ENCODE results near the gene PCDHGB4. TPM values are rescaled to one million over a fixed set of nuclear protein-coding genes. Genes with fewer than 3 reads are reported as not detected.

The PCDHGB4 gene
- total RNA-seq, 1 donor: 23.0 TPM

GRCh38 chr5:141412854-141413539 is 25.5 kb downstream of the PCDHGB4 start, which contains the start of gene PCDHGA10:
Gene PCDHGA10 (plus strand): TSS chr5:141412987. CDS start chr5:141413176, 189 bp downstream.

GRCh38 chr5:141417494-141418172 is 30.1 kb downstream of the PCDHGB4 start, which contains the start of gene PCDHGB7:
Gene PCDHGB7 (plus strand): TSS chr5:141417677. CDS start chr5:141417860, 183 bp downstream.

GRCh38 chr5:141420855-141421488 is 33.5 kb downstream of the PCDHGB4 start, which contains the start of gene PCDHGA11:
Gene PCDHGA11 (plus strand): TSS chr5:141421051. CDS start chr5:141421228, 177 bp downstream.

GRCh38 chr5:141430332-141431113 is 43.0 kb downstream of the PCDHGB4 start, which contains the start of gene PCDHGA12:
Gene PCDHGA12 (plus strand): TSS chr5:141430507. CDS start chr5:141430760, 253 bp downstream.

Other genes with a start within 250 kb of the PCDHGB4 start
- gene PCDHB6, start 237.6 kb upstream of the PCDHGB4 start, total RNA-seq: 0.49 and 0.73 TPM in 2 replicates
- 1.1 and 2.1 TPM in 2 replicates for gene PCDHB7, start 215.1 kb upstream of the PCDHGB4 start, total RNA-seq
- 1.2 and 1.5 TPM in 2 replicates for gene PCDHB8, start 209.9 kb upstream of the PCDHGB4 start, total RNA-seq
- 0.81 and 1.8 TPM in 2 replicates for gene PCDHB16, start 205.3 kb upstream of the PCDHGB4 start, total RNA-seq
- 0.97 and 2.2 TPM in 2 replicates for gene PCDHB9, start 200.5 kb upstream of the PCDHGB4 start, total RNA-seq
- 0.81 and 0.97 TPM in 2 replicates for gene PCDHB10, start 195.3 kb upstream of the PCDHGB4 start, total RNA-seq
- gene PCDHB11, start 188.1 kb upstream of the PCDHGB4 start, total RNA-seq: 0.73 and 0.81 TPM in 2 replicates
- 0.32 and 0.97 TPM in 2 replicates for gene PCDHB12, start 179.0 kb upstream of the PCDHGB4 start, total RNA-seq
- gene PCDHB13, start 173.8 kb upstream of the PCDHGB4 start, total RNA-seq: 1.2 and 1.3 TPM in 2 replicates
- 0.61 and 1.3 TPM in 2 replicates for gene PCDHB14, start 164.4 kb upstream of the PCDHGB4 start, total RNA-seq
- gene PCDHB15, start 142.3 kb upstream of the PCDHGB4 start, total RNA-seq: 0.24 and 0.32 TPM in 2 replicates
- gene SLC25A2, start 83.6 kb upstream of the PCDHGB4 start, total RNA-seq: 1.3 and 1.9 TPM in 2 replicates
- 66.9 and 68.6 TPM in 2 replicates for gene TAF7, start 66.9 kb upstream of the PCDHGB4 start, total RNA-seq
- 1.1 and 1.6 TPM in 2 replicates for gene PCDHGA1, start 57.2 kb upstream of the PCDHGB4 start, total RNA-seq
- 4.2 and 6.0 TPM in 2 replicates for gene PCDHGA2, start 48.9 kb upstream of the PCDHGB4 start, total RNA-seq
- gene PCDHGA3, start 43.9 kb upstream of the PCDHGB4 start, total RNA-seq: 4.9 and 5.7 TPM in 2 replicates
- gene PCDHGB1, start 37.6 kb upstream of the PCDHGB4 start, total RNA-seq: 3.5 and 4.2 TPM in 2 replicates
- 7.8 and 8.9 TPM in 2 replicates for gene PCDHGA4, start 32.7 kb upstream of the PCDHGB4 start, total RNA-seq
- gene PCDHGB2, start 27.7 kb upstream of the PCDHGB4 start, total RNA-seq: 4.1 and 4.6 TPM in 2 replicates
- 3.2 and 4.0 TPM in 2 replicates for gene PCDHGA5, start 23.5 kb upstream of the PCDHGB4 start, total RNA-seq
- gene PCDHGB3, start 17.5 kb upstream of the PCDHGB4 start, total RNA-seq: 6.8 and 7.7 TPM in 2 replicates
- 6.5 and 6.8 TPM in 2 replicates for gene PCDHGA6, start 13.8 kb upstream of the PCDHGB4 start, total RNA-seq
- gene PCDHGA7, start 5.0 kb upstream of the PCDHGB4 start, total RNA-seq: 7.2 and 7.5 TPM in 2 replicates
- gene PCDHGA8, start 4.9 kb downstream of the PCDHGB4 start, total RNA-seq: 3.0 and 4.1 TPM in 2 replicates
- gene PCDHGB5, start 10.2 kb downstream of the PCDHGB4 start, total RNA-seq: 28.4 and 32.7 TPM in 2 replicates
- gene PCDHGA9, start 15.1 kb downstream of the PCDHGB4 start, total RNA-seq: 7.1 and 7.3 TPM in 2 replicates
- gene PCDHGB6, start 20.3 kb downstream of the PCDHGB4 start, total RNA-seq: 5.0 and 6.1 TPM in 2 replicates
- gene PCDHGA10, start 25.3 kb downstream of the PCDHGB4 start, total RNA-seq: 16.7 and 19.1 TPM in 2 replicates
- 20.2 and 20.3 TPM in 2 replicates for gene PCDHGB7, start 30.0 kb downstream of the PCDHGB4 start, total RNA-seq
- gene PCDHGA11, start 33.4 kb downstream of the PCDHGB4 start, total RNA-seq: 14.6 and 19.8 TPM in 2 replicates
- 23.6 and 37.8 TPM in 2 replicates for gene PCDHGA12, start 42.8 kb downstream of the PCDHGB4 start, total RNA-seq
- 126 and 129 TPM in 2 replicates for gene PCDHGC3, start 88.3 kb downstream of the PCDHGB4 start, total RNA-seq
- 6.3 and 6.5 TPM in 2 replicates for gene PCDHGC4, start 97.3 kb downstream of the PCDHGB4 start, total RNA-seq
- 4.5 and 4.7 TPM in 2 replicates for gene PCDHGC5, start 101.4 kb downstream of the PCDHGB4 start, total RNA-seq
- gene DIAPH1, start 231.3 kb downstream of the PCDHGB4 start, total RNA-seq: 23.0 and 23.1 TPM in 2 replicates
- gene HDAC3, start 249.2 kb downstream of the PCDHGB4 start, total RNA-seq: 68.5 and 73.2 TPM in 2 replicates
- 5.5 and 6.7 TPM in 2 replicates for gene RELL2, start 249.3 kb downstream of the PCDHGB4 start, total RNA-seq

All from hair follicle dermal papilla cell (primary cell).